ENCODE measurements around the gene ADAMTS8.

Gene ADAMTS8

DNA sequence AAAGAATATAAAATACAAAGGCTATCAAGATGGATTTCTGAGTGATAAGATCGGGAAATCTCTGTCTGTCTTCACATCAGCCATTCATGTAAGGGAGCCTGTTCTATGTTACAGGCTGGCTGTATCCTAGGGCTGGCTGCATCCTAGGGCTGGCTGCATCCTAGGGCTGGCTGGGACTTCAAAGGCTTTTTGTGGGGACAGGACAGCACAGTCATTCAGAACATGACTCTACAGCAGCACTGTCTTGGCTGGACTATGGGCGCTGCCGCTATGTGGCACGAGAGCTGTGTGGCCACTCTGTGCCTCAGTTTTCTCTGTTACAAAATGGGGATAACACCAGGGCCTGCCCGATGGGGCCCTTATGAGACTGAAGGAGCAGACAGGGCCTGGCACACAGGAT, 10.2 kb downstream of the ADAMTS8 start:
- no peak for DNase-seq

GRCh38 chr11:130416906-130417305, 11.5 kb downstream of the ADAMTS8 start:
- no peak for DNase-seq

- no peak for DNase-seq
Observed at GRCh38 chr11:130416530-130416882, 11.9 kb downstream of the ADAMTS8 start.

GRCh38 chr11:130415731-130416529, 12.5 kb downstream of the ADAMTS8 start:
- DNase-seq, result no peak

- no peak for DNase-seq
Observed at GRCh38 chr11:130414107-130415080, 14.0 kb downstream of the ADAMTS8 start.

DNA sequence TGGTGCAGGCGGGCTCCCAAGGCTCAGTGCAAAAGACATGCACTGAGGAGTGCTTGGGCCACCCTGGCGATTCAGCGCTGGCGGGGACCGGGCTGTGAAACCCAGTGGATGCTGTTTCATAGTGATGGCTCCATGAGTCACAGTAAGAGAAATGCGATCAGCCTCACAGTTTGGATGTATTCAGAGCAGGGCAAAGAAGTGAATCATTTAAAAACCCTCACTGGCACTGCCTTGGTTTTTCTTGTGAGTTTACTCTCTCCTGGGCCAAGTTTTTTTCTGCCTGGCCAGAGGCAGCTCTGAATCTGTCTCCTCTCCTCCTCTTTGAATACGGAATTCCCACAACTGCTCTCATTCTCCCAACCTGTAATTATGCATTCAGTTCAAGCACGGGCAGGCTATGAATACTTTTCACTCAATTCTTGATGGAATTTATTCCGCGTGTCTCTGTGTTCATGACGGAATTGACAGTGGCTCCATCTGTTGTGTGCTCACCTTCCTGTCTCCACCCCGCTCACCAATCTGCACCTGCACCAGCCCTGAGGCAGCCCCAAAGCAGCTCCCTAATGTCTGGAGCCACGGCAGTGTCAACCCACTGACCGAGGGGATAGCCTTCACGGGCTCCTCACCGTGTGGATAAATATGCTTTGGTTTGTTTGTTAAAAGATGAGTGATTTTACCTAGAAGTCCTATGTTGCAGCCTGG, 14.9 kb downstream of the ADAMTS8 start:
- DNase-seq, result no peak

- DNase-seq, result no peak
Observed at GRCh38 chr11:130411223-130411622, 17.2 kb downstream of the ADAMTS8 start.

- DNase-seq, result no peak
Observed at GRCh38 chr11:130409594-130410388, 18.6 kb downstream of the ADAMTS8 start.

DNA sequence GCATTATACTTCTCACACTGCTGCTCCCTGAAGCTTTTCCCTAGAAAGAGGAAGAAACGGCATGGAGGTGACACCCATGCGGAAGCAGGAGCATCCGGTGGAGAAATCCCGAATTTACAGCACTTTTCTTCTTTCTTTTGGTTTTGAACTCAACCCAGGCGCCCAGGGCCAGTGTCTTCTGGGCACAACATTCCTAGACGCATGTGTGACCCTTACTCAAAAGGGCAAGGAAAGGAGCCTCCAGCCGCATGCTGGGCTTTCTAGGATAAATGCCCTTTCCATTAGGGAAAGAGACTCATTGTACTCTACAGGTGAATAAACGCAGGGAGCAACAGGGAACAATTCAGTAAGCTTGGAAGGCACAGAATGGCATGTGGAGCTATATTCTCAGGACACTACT, 19.5 kb downstream of the ADAMTS8 start:
- no peak for DNase-seq

- DNase-seq, result no peak
Observed at GRCh38 chr11:130408401-130408890, 20.0 kb downstream of the ADAMTS8 start.

GRCh38 chr11:130407978-130408377, 20.4 kb downstream of the ADAMTS8 start:
- DNase-seq, result no peak

- DNase-seq, result no peak
Observed at GRCh38 chr11:130405428-130405827, 23.0 kb downstream of the ADAMTS8 start.

- no peak for DNase-seq
Observed at GRCh38 chr11:130404727-130405126, 23.7 kb downstream of the ADAMTS8 start.

DNA sequence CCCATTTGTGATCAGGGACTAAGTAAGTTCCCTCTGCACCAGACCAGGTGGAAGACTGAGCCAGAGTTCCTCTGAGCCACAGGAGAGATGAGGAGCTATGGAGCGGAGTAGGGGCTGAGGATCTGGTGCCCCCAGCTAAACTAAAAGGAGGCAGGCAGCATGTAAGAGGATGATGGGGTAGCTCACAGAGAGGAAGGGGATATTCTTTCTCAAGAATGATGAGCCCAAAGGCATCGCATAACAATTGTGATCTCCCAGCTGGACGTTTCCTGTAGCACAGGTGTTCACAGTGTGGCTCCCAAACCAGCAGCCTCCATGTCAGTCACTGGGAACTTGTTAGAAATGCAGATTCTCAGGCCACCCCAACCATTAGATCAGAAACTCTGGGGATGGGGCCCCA, 24.4 kb downstream of the ADAMTS8 start:
- DNase-seq, result no peak

DNA sequence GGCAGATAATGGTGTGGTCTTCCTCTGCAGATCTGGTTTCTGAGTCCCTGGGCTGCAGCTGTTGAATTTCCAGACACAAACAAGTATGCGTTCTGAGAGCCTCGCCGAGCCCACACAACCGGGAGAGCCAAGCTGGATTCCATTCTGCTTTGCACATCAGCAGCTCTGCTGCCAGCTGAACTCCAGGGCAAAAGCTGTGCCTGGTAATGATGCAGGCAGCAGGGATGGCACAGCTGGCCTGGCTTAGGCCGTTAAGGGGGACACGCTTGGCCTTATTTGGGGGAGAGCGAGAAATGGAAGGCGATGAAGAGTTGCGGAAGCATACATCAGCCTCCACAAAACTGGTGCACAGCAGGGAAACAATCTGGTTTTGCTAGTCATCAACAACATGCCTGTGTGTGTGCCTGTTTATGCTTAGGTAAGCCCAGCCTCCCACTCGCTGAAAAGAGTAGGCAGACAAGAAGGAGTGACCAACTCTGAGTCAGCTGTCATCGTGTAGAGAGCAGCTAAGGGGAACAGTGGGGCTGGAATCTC, 25.1 kb downstream of the ADAMTS8 start:
- DNase-seq, result no peak

DNA sequence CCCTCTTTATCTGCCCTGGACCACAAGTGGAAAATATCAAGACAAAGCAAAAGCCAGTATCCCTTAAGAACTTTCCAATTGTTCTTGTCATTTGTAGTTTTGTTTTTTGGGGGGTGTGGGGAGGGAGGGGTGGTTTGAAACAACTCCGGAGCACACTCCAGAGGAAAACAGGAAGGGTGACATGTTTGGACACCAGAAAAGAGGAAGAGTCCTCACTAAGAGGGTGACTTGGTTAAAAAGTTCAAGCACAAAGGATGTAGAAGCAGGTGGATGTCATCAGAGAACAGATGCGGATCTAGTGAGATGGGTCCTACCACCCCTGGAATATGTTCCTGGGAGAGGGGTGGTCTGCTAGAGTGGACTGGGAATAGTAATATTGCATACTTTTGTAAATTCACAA, 25.8 kb downstream of the ADAMTS8 start:
- DNase-seq, result no peak

DNA sequence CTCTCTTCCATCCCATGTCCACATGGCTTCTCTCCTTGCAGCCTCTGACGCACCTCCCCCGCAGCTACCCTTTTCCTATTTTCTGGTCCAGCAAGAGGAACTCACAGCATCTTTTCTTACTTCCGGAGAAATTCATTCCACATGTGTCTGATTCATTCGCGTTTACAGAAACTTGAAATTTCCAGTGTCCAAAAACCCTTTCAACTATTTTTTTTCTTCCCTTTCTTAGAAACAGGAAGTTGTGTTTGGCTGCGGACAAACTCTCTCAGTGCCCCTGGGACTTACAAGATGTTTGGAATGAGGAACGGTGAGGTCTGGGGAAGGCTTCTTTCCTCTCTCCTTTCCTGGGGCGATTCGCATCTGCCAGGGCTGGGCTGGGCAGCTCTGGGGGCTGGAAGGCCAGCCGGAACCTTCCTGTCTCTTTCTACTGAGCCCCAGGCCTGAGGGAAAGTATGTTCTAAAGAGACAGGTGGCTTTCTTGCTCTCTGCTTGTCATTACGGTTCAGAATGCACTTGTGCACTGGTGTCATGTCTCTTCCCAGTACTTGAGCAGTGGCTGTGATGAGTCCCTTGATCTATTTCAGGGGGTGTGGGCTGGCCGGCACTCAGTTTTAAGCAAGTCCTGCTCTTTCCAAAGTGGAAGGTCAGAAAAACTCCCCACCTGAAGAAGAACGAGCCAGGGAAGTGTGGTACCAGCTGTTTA, 27.5 kb downstream of the ADAMTS8 start:
- DNase-seq, result no peak

DNA sequence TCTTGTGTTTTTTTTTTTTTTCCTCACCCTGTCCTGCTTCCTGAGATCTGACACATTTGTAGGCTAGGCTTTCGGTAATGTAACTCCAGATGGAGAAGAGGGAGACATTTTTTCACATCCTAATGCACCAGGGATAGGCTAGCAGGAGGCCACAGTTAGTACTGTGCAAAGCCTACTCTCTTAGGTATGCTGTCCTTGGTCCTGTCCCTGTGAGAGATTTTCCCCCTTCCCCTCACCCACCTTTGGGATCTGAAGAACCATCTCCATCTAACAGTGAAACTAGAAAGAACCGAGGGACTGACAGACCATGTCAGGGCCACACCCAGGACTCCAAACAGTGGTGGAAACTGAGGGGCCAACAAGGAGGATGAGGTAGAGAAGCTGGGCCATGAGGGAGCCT, 29.2 kb downstream of the ADAMTS8 start:
- no peak for DNase-seq

DNA sequence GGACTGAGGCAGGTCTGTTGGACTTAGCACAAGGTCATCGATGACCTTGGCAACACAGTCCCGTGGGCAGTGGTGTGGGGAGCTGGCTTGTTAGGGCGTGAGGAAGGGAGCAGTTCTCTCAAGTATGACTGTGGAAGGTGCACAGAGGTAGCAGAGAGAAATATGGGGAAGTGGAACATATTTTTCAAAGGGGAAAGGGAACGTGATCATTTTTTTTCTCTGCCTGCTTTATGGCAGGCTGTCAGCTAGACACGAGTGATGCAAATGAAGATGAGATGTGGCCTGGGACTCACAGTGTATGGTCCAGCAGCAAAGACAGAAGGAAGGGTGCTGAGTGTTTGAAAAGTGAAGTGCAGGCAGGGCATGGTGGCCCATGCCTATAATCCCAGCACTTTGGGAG, 30.6 kb downstream of the ADAMTS8 start:
- DNase-seq, result no peak

DNA sequence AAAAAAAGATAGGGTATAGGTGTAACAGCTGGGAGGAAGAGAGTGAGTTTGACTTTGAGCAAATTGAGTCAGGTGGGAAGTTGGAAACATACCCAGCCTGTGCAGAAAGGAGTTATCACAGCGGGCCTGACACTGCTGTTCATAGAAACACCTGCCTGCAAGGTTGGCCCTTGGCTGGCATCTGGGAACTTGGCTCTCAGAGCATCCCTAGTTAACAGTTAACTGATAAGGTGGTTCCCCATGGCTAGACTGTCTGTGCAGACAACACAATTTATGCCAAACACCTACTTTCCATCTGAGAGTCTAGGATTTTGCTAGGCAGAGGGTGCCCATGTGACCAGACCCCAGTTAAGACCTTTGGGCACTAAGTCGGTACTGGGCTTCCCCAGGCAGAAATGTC, 31.4 kb downstream of the ADAMTS8 start:
- DNase-seq, result no peak

DNA sequence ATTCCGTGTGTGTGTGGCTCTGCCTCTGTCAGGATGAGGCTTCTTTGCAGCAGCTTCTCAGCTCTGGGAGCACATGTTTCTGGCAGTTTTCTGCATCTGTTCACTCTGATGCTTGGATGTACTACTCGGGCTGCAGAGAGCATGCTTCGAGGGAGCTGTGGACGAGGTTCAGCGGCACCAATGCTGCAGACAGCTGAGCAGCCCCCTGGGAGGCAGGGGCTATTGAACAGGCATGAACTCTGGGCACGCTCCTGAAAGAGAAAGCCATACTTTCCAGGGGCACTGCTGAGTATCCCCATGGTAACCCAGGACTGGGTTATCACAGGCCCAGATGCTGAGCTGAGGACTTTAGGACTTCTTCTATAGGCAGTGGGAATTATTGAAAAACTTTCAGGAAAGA, 33.8 kb downstream of the ADAMTS8 start:
- no peak for DNase-seq
